Kidney tubule cell (primary cell): ENCODE data around the gene ENPP5.
"Not testable (repeated sequence)": the region's sequence is repeated elsewhere in the genome, so short reads cannot be mapped to it uniquely, and the experiment has no call there.

ENCODE experiments used
- DNase-seq: peaks from one replicate; pipeline ENCODE4 v3.0.0-alpha.2; 2018; ENCODE audit warnings: low spot score

ENPP5 gene

DNA sequence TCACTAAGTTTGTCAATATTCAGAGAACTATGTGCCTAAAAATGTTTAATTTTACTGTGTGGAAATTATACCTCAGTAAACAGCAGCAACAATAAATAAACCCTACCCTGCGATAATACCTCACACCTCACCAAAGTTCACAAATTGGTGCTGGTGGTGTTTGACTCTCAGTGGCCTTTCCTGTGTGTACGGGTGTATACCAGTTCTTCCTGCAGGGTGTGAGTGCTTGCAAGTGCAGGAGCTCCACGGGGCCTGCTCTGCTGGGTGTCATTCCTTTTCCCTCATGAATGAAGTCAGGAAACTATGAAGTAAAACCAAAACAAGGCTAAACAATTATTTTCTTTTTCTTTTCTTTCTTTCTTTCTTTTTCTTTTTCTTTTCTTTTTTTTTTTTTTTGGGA lies 4.1 kb upstream of the ENPP5 start:
- DNase-seq = no peak

DNA sequence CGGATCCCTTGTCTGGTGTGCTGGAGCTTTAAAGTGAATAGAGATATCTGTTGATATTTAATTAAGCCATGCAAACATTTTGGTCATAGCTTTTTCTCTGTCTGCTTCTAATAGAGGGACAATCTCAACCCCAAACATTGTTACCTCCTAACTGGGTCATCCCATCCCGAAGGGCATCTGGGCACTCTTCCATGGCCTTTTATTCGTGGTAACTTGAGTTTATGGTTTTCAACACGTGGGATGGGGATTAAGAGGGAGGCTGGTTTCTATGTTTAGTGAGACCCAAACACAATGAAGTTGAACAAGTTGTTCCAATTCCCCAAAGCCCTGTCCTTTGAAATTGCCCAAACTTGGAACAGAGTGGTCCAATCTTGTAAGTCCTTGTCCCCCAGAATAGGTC lies 1.4 kb upstream of the ENPP5 start:
- DNase-seq = no peak

GRCh38 chr6:46160102-46160501 lies 10.7 kb downstream of the ENPP5 start:
- DNase-seq = no peak

DNA sequence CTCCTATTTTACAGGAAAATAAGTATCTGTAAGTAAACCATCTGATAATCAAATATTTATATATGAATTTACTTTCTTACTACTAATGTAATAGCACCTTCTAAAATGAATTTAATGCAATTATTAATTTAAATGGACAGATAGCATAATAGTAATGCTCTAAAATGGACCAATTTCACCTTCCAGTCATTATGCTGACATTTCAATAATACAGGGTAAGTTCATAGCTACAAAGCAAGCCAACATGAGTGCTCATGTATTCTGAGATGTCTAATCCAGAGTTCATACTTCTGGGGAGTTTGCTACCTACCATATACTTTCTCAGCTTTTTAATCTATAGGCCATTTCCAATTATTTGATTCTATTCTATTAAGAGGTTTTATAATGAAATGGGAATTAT lies 11.6 kb downstream of the ENPP5 start:
- no peak for DNase-seq

GRCh38 chr6:46156701-46157100 lies 14.1 kb downstream of the ENPP5 start:
- DNase-seq = no peak

GRCh38 chr6:46149066-46149465 lies 21.7 kb downstream of the ENPP5 start:
- not testable (repeated sequence) for DNase-seq

DNA sequence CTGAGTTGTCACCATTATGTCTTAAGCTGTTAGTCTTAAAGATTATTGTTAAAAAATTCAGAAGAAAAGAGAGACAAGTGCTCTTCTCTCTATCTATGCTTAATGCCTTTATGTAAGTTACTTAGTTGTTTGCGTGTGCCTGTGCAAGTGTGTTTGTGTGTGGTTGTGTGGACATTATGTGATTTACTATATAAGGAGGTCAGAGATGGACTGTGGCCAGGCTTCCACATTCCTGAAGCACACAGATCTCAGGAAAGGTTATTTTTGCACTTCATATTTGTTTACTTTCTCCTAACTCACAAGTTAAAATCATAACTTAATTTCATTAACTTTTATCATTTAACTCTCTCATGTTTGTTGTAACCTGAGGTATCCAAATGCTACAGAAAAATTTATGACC lies 26.5 kb downstream of the ENPP5 start:
- DNase-seq = no peak

DNA sequence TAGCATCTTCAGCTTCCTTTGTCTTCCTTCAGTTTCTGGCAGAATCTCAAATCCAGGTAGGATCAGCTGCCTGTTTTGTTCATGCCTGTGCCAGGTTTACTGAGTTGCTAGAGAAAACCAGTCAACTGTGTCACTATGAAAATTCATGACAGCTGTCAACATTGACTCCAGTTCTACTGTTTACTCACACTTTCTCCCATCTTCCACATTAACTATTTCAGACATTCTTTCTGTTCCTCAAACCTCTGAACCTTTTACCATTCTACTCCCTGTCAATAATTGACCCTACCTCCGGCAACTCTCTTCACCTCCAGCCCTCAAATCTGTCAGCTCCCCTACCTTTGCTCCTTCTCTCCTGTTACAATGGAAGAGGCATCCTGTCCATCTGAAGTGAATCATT lies 32.5 kb downstream of the ENPP5 start:
- peak; percentile 60 for DNase-seq

GRCh38 chr6:46137387-46137786 lies 33.4 kb downstream of the ENPP5 start:
- DNase-seq = peak; percentile 8

GRCh38 chr6:46136831-46137230 lies 33.9 kb downstream of the ENPP5 start:
- no peak for DNase-seq

- no peak for DNase-seq
Measured at GRCh38 chr6:46135176-46135575, 35.6 kb downstream of the ENPP5 start.

DNA sequence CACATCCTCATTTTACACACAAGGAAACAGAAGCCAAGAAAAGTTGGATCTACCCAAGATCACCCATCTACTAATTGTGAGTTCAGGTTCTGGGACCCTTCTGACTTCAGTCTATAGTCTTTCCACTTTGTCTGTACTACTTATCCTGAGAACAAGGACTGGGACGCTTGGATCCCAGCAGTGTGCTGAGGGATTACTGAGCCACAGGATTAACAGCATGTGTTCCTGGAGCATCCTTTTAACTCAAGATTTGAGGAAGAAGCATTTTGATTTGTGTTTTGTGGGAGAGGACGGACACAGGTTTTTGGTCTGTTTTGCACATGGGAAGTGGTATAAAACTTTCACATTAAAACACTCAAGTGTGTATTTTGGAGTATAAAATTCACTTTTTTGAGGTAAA lies 36.6 kb downstream of the ENPP5 start:
- DNase-seq = no peak

- DNase-seq = not testable (repeated sequence)
Measured at GRCh38 chr6:46131291-46131690, 39.5 kb downstream of the ENPP5 start.

DNA sequence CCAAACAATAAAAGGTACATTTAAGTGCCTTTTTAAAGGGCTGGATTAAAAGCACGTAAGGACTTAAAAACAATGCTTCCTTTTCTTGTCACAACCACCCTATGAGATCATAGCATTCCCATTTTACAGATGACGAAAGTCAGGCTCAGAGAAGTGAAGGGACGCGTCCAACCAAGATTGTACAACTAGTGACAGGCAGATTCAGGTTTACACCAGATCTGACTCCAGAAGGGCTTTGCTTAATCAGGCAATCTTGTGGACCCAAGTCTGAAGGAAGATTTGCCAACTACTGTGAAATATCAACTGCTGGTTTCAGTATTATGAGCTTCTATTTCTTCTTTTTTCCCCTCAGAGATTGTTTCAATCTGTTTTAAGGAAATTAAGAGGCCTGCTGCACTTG lies 40.1 kb downstream of the ENPP5 start:
- DNase-seq = peak; percentile 28

- DNase-seq = peak; percentile 96
Measured at GRCh38 chr6:46129629-46130511, 40.9 kb downstream of the ENPP5 start, which contains the start of gene ENPP4. Gene ENPP4 (plus strand): TSS chr6:46129989. CDS start chr6:46139584, 9,595 bp downstream.

DNA sequence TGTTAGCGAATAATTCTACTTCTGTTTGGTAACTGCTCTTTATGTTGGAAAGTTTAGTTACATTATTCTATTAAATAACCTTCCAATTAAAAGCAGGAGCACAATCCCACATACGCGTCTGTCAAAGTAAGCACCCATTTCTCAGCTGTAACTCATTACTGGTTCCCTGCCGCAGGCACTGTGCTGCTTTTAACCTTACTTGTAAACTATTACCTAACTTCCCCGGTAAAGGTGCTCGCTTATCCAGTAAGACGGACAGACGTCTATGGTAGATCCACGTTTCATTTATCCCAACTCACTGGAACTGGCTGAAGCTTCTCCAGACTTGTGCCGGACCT lies 41.5 kb downstream of the ENPP5 start:
- DNase-seq = no peak

GRCh38 chr6:46128476-46128875 lies 42.3 kb downstream of the ENPP5 start:
- no peak for DNase-seq

GRCh38 chr6:46119679-46120078 lies 51.1 kb downstream of the ENPP5 start:
- DNase-seq = not testable (repeated sequence)

DNA sequence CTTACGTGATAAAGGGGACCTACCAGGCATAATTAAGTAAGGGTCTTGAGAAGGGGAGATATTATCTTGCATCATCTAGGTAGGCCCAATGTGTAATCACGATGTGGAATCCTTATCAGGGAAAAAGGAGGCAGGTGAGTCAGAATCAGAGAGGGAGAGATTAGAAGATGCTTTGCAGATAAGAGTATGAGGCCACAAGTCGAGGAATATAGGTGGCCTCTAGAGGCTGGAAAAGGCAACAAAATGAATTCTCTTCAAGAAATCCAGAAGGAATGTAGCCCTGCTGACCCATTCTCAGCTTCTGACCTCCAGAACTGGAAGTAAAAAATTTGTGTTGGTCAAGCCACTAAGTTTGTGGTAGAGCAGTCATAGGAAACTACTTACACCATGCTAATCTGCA lies 51.9 kb downstream of the ENPP5 start:
- no peak for DNase-seq

DNA sequence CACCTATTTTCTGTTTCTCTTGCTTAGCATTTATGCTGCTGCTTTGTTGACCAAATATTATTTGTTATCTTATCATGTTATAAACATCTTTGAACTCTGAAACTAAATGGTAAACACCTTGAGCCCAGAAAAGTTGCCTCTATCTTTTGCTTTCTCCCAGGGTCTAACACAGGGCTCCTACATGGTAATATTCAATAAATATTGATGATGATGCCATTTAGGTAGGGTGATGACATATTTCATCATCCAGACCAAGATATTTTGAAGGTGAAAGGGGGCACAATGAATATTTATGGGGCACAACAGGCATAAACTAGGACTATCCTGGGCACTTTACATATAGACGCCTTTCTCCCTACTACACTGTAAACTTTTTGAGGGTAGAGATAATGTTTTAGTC lies 52.6 kb downstream of the ENPP5 start:
- DNase-seq = no peak

GRCh38 chr6:46116289-46116688 lies 54.5 kb downstream of the ENPP5 start:
- DNase-seq = no peak

GRCh38 chr6:46115634-46116033 lies 55.1 kb downstream of the ENPP5 start:
- DNase-seq = no peak

GRCh38 chr6:46113370-46113769 lies 57.4 kb downstream of the ENPP5 start:
- DNase-seq = peak; percentile 6
